ENCODE measurements around the gene ZFAND2A.

The ZFAND2A gene

DNA sequence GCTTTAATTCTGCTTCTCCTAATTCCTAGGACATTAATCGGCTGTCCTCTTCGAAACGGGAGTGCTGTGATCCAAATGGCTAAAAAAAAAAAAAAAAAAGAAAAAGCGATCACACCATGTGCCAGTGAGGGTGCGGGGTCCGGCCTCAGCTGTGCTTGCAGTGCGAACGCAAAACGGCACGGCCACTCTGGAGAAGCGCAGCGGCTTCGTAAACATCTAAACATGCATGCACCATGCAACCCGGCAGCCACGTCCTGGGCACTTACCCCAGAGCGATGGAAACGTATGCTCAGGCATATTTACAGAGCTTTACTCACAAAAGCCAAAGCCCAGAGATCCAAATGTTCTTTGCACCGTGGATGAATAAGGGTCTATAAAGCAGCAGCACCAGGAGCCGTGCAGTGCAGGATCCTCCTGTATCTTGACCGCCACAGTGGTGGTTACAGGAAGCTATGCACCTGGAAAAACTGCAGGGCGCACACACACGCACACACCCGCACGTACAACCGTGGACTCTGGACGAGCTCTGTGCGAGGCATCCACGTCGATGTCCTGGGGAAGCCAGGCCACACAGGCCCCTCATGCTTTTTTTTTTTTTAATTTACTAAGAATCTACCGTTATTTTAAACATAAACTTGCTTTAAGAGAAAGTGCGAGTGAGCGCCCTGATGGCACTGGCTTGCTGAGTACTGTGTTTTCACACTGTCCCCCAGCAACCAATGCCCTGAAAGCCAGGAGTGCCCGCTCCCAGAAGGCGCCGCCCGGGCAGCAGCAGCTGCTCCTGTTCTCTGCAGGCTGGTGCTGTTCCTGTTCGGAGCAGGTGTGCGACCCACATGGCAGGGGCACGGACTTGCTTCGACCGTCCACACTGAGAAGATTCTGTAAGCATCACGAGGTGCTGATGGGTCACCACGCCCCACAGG, 47.1 kb downstream of the ZFAND2A start:
- H4K20me1 ChIP-seq (ENCODE audit: insufficient read depth, low read length, poor library complexity, severe bottlenecking): no peaks in the 10 kb centered on the region
- H2AFZ ChIP-seq (ENCODE audit: low read length): no peak overlapping the region
- no peak overlapping the region for H3K4me3 ChIP-seq (ENCODE audit: low read length, poor library complexity, severe bottlenecking)
- H3K27me3 ChIP-seq (ENCODE audit: insufficient read depth, low read length, poor library complexity, severe bottlenecking): no peaks in the 10 kb centered on the region
- no peaks in the 10 kb centered on the region for H3K9me2 ChIP-seq (replicated peaks; ENCODE audit: low read depth, low read length)
- H3F3A ChIP-seq (ENCODE audit: low read depth): 0 out of 2 replicates have a peak, but pooled peaks cover under 1% of the 10 kb centered on the region
- no peaks in the 10 kb centered on the region for H3K79me2 ChIP-seq (ENCODE audit: insufficient read depth, low read length)
- H3K36me3 ChIP-seq (ENCODE audit: insufficient read depth, low read length): no peaks in the 10 kb centered on the region
- no peaks in the 10 kb centered on the region for H3K9me3 ChIP-seq (ENCODE audit: insufficient read depth, low read depth, low read length)
- TF ChIP-seq, protein P1, sequence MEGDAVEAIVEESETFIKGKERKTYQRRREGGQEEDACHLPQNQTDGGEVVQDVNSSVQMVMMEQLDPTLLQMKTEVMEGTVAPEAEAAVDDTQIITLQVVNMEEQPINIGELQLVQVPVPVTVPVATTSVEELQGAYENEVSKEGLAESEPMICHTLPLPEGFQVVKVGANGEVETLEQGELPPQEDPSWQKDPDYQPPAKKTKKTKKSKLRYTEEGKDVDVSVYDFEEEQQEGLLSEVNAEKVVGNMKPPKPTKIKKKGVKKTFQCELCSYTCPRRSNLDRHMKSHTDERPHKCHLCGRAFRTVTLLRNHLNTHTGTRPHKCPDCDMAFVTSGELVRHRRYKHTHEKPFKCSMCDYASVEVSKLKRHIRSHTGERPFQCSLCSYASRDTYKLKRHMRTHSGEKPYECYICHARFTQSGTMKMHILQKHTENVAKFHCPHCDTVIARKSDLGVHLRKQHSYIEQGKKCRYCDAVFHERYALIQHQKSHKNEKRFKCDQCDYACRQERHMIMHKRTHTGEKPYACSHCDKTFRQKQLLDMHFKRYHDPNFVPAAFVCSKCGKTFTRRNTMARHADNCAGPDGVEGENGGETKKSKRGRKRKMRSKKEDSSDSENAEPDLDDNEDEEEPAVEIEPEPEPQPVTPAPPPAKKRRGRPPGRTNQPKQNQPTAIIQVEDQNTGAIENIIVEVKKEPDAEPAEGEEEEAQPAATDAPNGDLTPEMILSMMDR (conservative IDR thresholded peaks at IDR 0.05; ENCODE audit: low read length): no peak
- no peak for TF ChIP-seq EZH2phosphoT487 (IDR thresholded peaks at IDR 0.05; ENCODE audit: borderline replicate concordance)
- no peaks in the 10 kb centered on the region for H3K4me1 ChIP-seq (ENCODE audit: insufficient read depth, low read length, poor library complexity, severe bottlenecking)
- no peak overlapping the region for H3K4me2 ChIP-seq (ENCODE audit: low read depth, low read length, poor library complexity, severe bottlenecking)
- H3K9ac ChIP-seq (ENCODE audit: low read depth, low read length, poor library complexity, severe bottlenecking): no peak overlapping the region

DNA sequence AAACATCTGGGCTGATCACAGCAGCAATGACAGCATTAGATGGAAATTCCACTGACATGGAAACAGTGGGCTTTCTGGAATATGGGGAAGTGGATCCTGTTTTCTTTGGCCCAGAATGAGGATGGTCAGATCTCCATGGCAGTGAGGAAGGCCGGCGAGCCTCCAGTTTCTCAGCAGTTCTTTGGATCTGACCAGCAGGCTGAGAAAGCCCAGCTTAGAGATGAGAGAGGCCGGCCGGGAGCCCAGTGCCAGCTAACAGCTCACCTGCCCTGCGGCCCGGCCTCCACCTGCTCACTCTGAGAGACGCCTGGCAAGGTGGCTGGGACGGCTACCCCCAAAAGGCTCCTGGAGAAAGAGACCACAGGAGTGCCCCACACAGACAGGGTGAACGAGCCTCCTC, 47.9 kb downstream of the ZFAND2A start:
- H3K27me3 ChIP-seq (ENCODE audit: insufficient read depth, low read length, poor library complexity, severe bottlenecking): no peaks in the 10 kb centered on the region
- TF ChIP-seq EZH2phosphoT487 (IDR thresholded peaks at IDR 0.05; ENCODE audit: borderline replicate concordance): no peak
- TF ChIP-seq, protein P1 (conservative IDR thresholded peaks at IDR 0.05; ENCODE audit: low read length): no peak
- no peaks in the 10 kb centered on the region for H3K9me2 ChIP-seq (replicated peaks; ENCODE audit: low read depth, low read length)
- no peaks in the 10 kb centered on the region for H3K36me3 ChIP-seq (ENCODE audit: insufficient read depth, low read length)
- no peaks in the 10 kb centered on the region for H3K4me1 ChIP-seq (ENCODE audit: insufficient read depth, low read length, poor library complexity, severe bottlenecking)
- H3F3A ChIP-seq (ENCODE audit: low read depth): no peaks in the 10 kb centered on the region
- no peaks in the 10 kb centered on the region for H4K20me1 ChIP-seq (ENCODE audit: insufficient read depth, low read length, poor library complexity, severe bottlenecking)
- H2AFZ ChIP-seq (ENCODE audit: low read length): no peak overlapping the region
- H3K9me3 ChIP-seq (ENCODE audit: insufficient read depth, low read depth, low read length): no peaks in the 10 kb centered on the region
- no peaks in the 10 kb centered on the region for H3K79me2 ChIP-seq (ENCODE audit: insufficient read depth, low read length)
- no peak overlapping the region for H3K4me3 ChIP-seq (ENCODE audit: low read length, poor library complexity, severe bottlenecking)
- no peak overlapping the region for H3K9ac ChIP-seq (ENCODE audit: low read depth, low read length, poor library complexity, severe bottlenecking)
- no peak overlapping the region for H3K4me2 ChIP-seq (ENCODE audit: low read depth, low read length, poor library complexity, severe bottlenecking)

DNA sequence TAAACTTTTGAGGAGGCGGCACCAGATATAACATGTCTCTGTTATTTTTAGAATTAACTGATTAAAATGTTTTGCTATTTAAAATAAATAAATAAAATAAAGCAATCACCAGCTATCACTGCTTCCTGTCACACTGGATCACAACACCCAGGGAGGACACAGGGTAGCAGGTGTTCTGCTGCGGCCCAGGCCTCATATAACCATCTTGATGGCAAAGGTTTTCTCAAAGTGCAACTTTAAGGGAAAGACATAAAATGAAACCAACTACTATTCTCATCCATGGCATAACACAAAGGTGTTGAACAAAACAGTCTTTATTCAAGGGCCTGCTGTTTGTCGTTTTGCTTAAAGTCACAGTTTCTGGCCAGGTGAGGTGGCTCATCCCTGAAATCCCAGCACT, 48.8 kb downstream of the ZFAND2A start:
- Histone ChIP-seq H3K9me3 (ENCODE audit: insufficient read depth, low read depth, low read length) (no peaks in the 10 kb centered on the region), H3K79me2 (ENCODE audit: insufficient read depth, low read length) (no peaks in the 10 kb centered on the region), H3K4me3 (ENCODE audit: low read length, poor library complexity, severe bottlenecking) (no peak overlapping the region), H4K20me1 (ENCODE audit: insufficient read depth, low read length, poor library complexity, severe bottlenecking) (no peaks in the 10 kb centered on the region), H3K9ac (ENCODE audit: low read depth, low read length, poor library complexity, severe bottlenecking) (no peak overlapping the region), H2AFZ (ENCODE audit: low read length) (no peak overlapping the region), H3K36me3 (ENCODE audit: insufficient read depth, low read length) (no peaks in the 10 kb centered on the region), H3F3A (ENCODE audit: low read depth) (no peaks in the 10 kb centered on the region), H3K27me3 (ENCODE audit: insufficient read depth, low read length, poor library complexity, severe bottlenecking) (no peaks in the 10 kb centered on the region), H3K4me1 (ENCODE audit: insufficient read depth, low read length, poor library complexity, severe bottlenecking) (no peaks in the 10 kb centered on the region), H3K4me2 (ENCODE audit: low read depth, low read length, poor library complexity, severe bottlenecking) (no peak overlapping the region), H3K9me2 (replicated peaks; ENCODE audit: low read depth, low read length) (no peaks in the 10 kb centered on the region)
- TF ChIP-seq, protein P1 (conservative IDR thresholded peaks at IDR 0.05; ENCODE audit: low read length): no peak
- no peak for TF ChIP-seq EZH2phosphoT487 (IDR thresholded peaks at IDR 0.05; ENCODE audit: borderline replicate concordance)

Data from Loucy (cell line).